Breast epithelium (tissue), 4 donors: ENCODE measurements around the gene PLAC1. TPM values are rescaled to one million over a fixed set of nuclear protein-coding genes. Genes with fewer than 3 reads are reported as not detected.

Experiments
- DNase-seq, 2 donors: peaks; one replicate each; pipeline ENCODE4 v3.0.0-alpha.2; 2019; ENCODE audit warnings: low spot score in 2 of 2
- H3K27ac ChIP-seq, 2 donors: fragments of 200-600 bp; sonication (generic) in 1 of 2; one replicate each; pipeline ENCODE4 v1.5.1; 2016 to 2019; ENCODE audit warnings: mild to moderate bottlenecking in 1 of 2
- H3K27me3 ChIP-seq, 2 donors: fragments of 200-600 bp; sonication (generic) in 1 of 2; one replicate each; pipeline versions ENCODE4 v1.5.1 to v1.6.0; 2017 to 2019; ENCODE audit warnings: control low read depth in 1 of 2, mild to moderate bottlenecking in 1 of 2
- H3K36me3 ChIP-seq: fragments of 200-600 bp; one replicate; pipeline ENCODE4 v1.5.1; 2019
- H3K4me1 ChIP-seq, 2 donors: fragments of 200-600 bp; sonication (generic); one replicate each; pipeline ENCODE4 v1.5.1; 2016 to 2019; ENCODE audit warnings: control low read depth in 1 of 2
- H3K4me3 ChIP-seq, 3 donors: fragments of 200-600 bp; sonication (generic); 1 replicate in 2 of 3; 2 replicates in 1 of 3; pipeline ENCODE4 v1.5.1; 2016 to 2019; ENCODE audit warnings: mild to moderate bottlenecking in 3 of 3, moderate library complexity in 2 of 3
- H3K9me3 ChIP-seq, 2 donors: fragments of 200-600 bp; sonication (generic) in 1 of 2; one replicate each; pipeline ENCODE4 v1.5.1; 2016 to 2019; ENCODE audit warnings: control low read depth in 1 of 2
- CTCF ChIP-seq, 3 donors: fragments of 450-650 bp; IDR thresholded peaks; one replicate each; pipeline ENCODE4 v1.5.1; 2016 to 2017; ENCODE audit warnings: antibody characterized with exemption in 3 of 3, mild to moderate bottlenecking in 3 of 3, moderate library complexity in 3 of 3
- POLR2A ChIP-seq: fragments of 450-650 bp; IDR thresholded peaks from one replicate; pipeline ENCODE4 v1.6.1; 2016; ENCODE audit warnings: antibody characterized with exemption, mild to moderate bottlenecking, moderate library complexity
- POLR2AphosphoS5 ChIP-seq, 3 donors: sonication (generic); formaldehyde crosslinking; IDR thresholded peaks; one replicate each; pipeline ENCODE4 v1.6.1; 2017; ENCODE audit warnings: antibody characterized with exemption in 3 of 3
- intact Hi-C: fragments of 100-400 bp; cut with DNase I; formaldehyde crosslinking; loops from one replicate; pipeline ENCODE4 v1.15.1; 2023; ENCODE audit warnings: low total_unique reads
- total RNA-seq, 3 donors: library from RNA; depleted of rRNA; stranded (reverse); fragments of >200 nt; gene quantifications; one replicate each; pipeline ENCODE4 v1.1.0, GENCODE V29; 2016

Gene PLAC1
- total RNA-seq, 3 donors from 2014 or later: not detected

- Histone ChIP-seq H3K9me3 (no peaks in the 10 kb centered on the region), H3K27me3 (peaks cover 0 to 22% of the 10 kb centered on the region in 2 donors), H3K4me3 (no peak overlapping the region), H3K36me3 (no peaks in the 10 kb centered on the region), H3K27ac (peak overlapping the region in 1 of 2 donors; percentile 43), H3K4me1 (no peaks in the 10 kb centered on the region)
- no peak for DNase-seq
- intact Hi-C loops: no loop called here
- no peak for TF ChIP-seq POLR2AphosphoS5 (IDR thresholded peaks at IDR 0.05)
- no peak for TF ChIP-seq POLR2A
- TF ChIP-seq CTCF (IDR thresholded peaks at IDR 0.05): no peak
Measured at GRCh38 chrX:134679644-134680043, 21.4 kb upstream of the PLAC1 start.

GRCh38 chrX:134679221-134679620 is 20.9 kb upstream of the PLAC1 start:
- Histone ChIP-seq H3K36me3 (no peaks in the 10 kb centered on the region), H3K27ac (peak overlapping the region in 1 of 2 donors; percentile 43), H3K9me3 (no peaks in the 10 kb centered on the region), H3K27me3 (peaks cover 0 to 22% of the 10 kb centered on the region in 2 donors), H3K4me3 (no peak overlapping the region), H3K4me1 (no peaks in the 10 kb centered on the region)
- DNase-seq: no peak
- intact Hi-C loops: no loop called here
- TF ChIP-seq CTCF (IDR thresholded peaks at IDR 0.05): no peak
- no peak for TF ChIP-seq POLR2AphosphoS5 (IDR thresholded peaks at IDR 0.05)
- TF ChIP-seq POLR2A: no peak

GRCh38 chrX:134677332-134677731 is 19.1 kb upstream of the PLAC1 start:
- H3K4me1 ChIP-seq: no peaks in the 10 kb centered on the region
- intact Hi-C loops: no loop called here
- H3K27me3 ChIP-seq: peaks cover 0 to 28% of the 10 kb centered on the region in 2 donors
- no peaks in the 10 kb centered on the region for H3K36me3 ChIP-seq
- H3K9me3 ChIP-seq: no peaks in the 10 kb centered on the region
- TF ChIP-seq CTCF (IDR thresholded peaks at IDR 0.05): no peak
- TF ChIP-seq POLR2A: no peak
- TF ChIP-seq POLR2AphosphoS5 (IDR thresholded peaks at IDR 0.05): no peak
- H3K4me3 ChIP-seq: no peak overlapping the region
- H3K27ac ChIP-seq: no peak overlapping the region
- DNase-seq: no peak

GRCh38 chrX:134676436-134676835 is 18.2 kb upstream of the PLAC1 start:
- peak overlapping the region in 1 of 2 donors; percentile 5 for H3K27ac ChIP-seq
- no peaks in the 10 kb centered on the region for H3K9me3 ChIP-seq
- no peak for TF ChIP-seq POLR2AphosphoS5 (IDR thresholded peaks at IDR 0.05)
- TF ChIP-seq POLR2A: no peak
- no peak for TF ChIP-seq CTCF (IDR thresholded peaks at IDR 0.05)
- H3K36me3 ChIP-seq: no peaks in the 10 kb centered on the region
- intact Hi-C loops: no loop called here
- peaks cover 0 to 32% of the 10 kb centered on the region in 2 donors for H3K27me3 ChIP-seq
- no peak for DNase-seq
- H3K4me3 ChIP-seq: no peak overlapping the region
- H3K4me1 ChIP-seq: no peaks in the 10 kb centered on the region

GRCh38 chrX:134673123-134673522 is 14.9 kb upstream of the PLAC1 start:
- no peaks in the 10 kb centered on the region for H3K9me3 ChIP-seq
- peaks cover 0 to 29% of the 10 kb centered on the region in 2 donors for H3K27me3 ChIP-seq
- no peak overlapping the region for H3K27ac ChIP-seq
- no peak overlapping the region for H3K4me3 ChIP-seq
- no peaks in the 10 kb centered on the region for H3K36me3 ChIP-seq
- H3K4me1 ChIP-seq: no peaks in the 10 kb centered on the region
- DNase-seq: no peak
- TF ChIP-seq POLR2AphosphoS5 (IDR thresholded peaks at IDR 0.05) (no peak), POLR2A (no peak), CTCF (IDR thresholded peaks at IDR 0.05) (no peak)
- intact Hi-C loops: no loop called here
